DOHH2 (cell line): ENCODE measurements around the gene UMAD1.

Experiments
- H3F3A ChIP-seq: fragments of 200-600 bp; sonication (generic), shearing (Covaris generic); 2 replicates; pipeline ENCODE4 v1.6.0; 2016; ENCODE audit warnings: antibody characterized with exemption, mild to moderate bottlenecking; ENCODE audit not compliant: control insufficient read depth, insufficient read depth
- H3K27ac ChIP-seq: fragments of 200-600 bp; sonication (generic); 2 replicates; pipeline ENCODE4 v1.5.1; 2014; ENCODE audit warnings: low read depth, mild to moderate bottlenecking, low read length, moderate library complexity
- H3K27me3 ChIP-seq: fragments of 200-600 bp; sonication (generic); 2 replicates; pipeline ENCODE4 v1.6.1; 2014; ENCODE audit warnings: mild to moderate bottlenecking, low read length, mixed read lengths; ENCODE audit not compliant: control insufficient read depth
- H3K36me3 ChIP-seq: fragments of 200-600 bp; sonication (generic); 2 replicates; pipeline ENCODE4 v1.6.1; 2014; ENCODE audit warnings: mild to moderate bottlenecking, low read length, moderate library complexity, mixed read lengths; ENCODE audit not compliant: control insufficient read depth
- H3K4me1 ChIP-seq: fragments of 200-600 bp; sonication (generic); 2 replicates; pipeline ENCODE4 v1.6.1; 2014; ENCODE audit warnings: mild to moderate bottlenecking, low read length, mixed read lengths; ENCODE audit not compliant: control insufficient read depth
- H3K4me2 ChIP-seq: fragments of 200-600 bp; sonication (generic); 2 replicates; pipeline ENCODE4 v1.6.0; 2014; ENCODE audit warnings: mild to moderate bottlenecking, low read length, moderate library complexity
- H3K4me3 ChIP-seq: fragments of 200-600 bp; sonication (generic); 2 replicates; pipeline ENCODE4 v1.5.1; 2014; ENCODE audit warnings: mild to moderate bottlenecking, low read length, mixed read lengths
- H3K79me2 ChIP-seq: fragments of 200-600 bp; sonication (generic); 2 replicates; pipeline ENCODE4 v1.6.1; 2014; ENCODE audit warnings: mild to moderate bottlenecking, low read length, mixed read lengths; ENCODE audit not compliant: control insufficient read depth
- H3K9me2 ChIP-seq: fragments of 200-600 bp; sonication (generic); replicated peaks from 2 replicates; pipeline ENCODE4 v1.6.1; 2014; ENCODE audit warnings: mild to moderate bottlenecking, low read length, mixed read lengths; ENCODE audit not compliant: control insufficient read depth
- H3K9me3 ChIP-seq: fragments of 200-600 bp; sonication (generic); 2 replicates; pipeline ENCODE4 v1.6.1; 2014; ENCODE audit warnings: antibody characterized with exemption, low read length, mixed read lengths; ENCODE audit not compliant: control insufficient read depth, insufficient read depth
- H4K20me1 ChIP-seq: fragments of 200-600 bp; sonication (generic); 2 replicates; pipeline ENCODE4 v1.6.0; 2014; ENCODE audit warnings: low read depth, mild to moderate bottlenecking, antibody characterized with exemption, low read length, moderate library complexity; ENCODE audit not compliant: control insufficient read depth, insufficient read depth
- CTCF ChIP-seq: fragments of 200-600 bp; sonication (generic); IDR thresholded peaks from one replicate; pipeline ENCODE4 v1.5.1; 2014; ENCODE audit warnings: antibody characterized with exemption, mild to moderate bottlenecking, low read depth, low read length; ENCODE audit not compliant: poor library complexity, severe bottlenecking
- EZH2phosphoT487 ChIP-seq: fragments of 200-600 bp; sonication (generic); IDR thresholded peaks from 2 replicates; pipeline ENCODE4 v1.6.1; 2017; ENCODE audit warnings: borderline replicate concordance, mild to moderate bottlenecking, antibody characterized with exemption, low read length, moderate library complexity, mixed read lengths

The UMAD1 gene

GRCh38 chr7:7869651-7870050, 229.1 kb downstream of the UMAD1 start:
- no peak for TF ChIP-seq CTCF
- no peak for TF ChIP-seq EZH2phosphoT487
- no peak overlapping the region for H3K27ac ChIP-seq
- H3K4me2 ChIP-seq = no peak overlapping the region
- H3K4me3 ChIP-seq = no peak overlapping the region
- H3K4me1 ChIP-seq = peaks cover 45% of the 10 kb centered on the region
- H3K9me3 ChIP-seq = no peaks in the 10 kb centered on the region
- no peaks in the 10 kb centered on the region for H3K27me3 ChIP-seq
- H3F3A ChIP-seq = peaks cover 6% of the 10 kb centered on the region; the same call in 1 of the 2 replicates
- H3K36me3 ChIP-seq = no peaks in the 10 kb centered on the region
- H4K20me1 ChIP-seq = no peaks in the 10 kb centered on the region
- no peaks in the 10 kb centered on the region for H3K79me2 ChIP-seq
- no peaks in the 10 kb centered on the region for H3K9me2 ChIP-seq

GRCh38 chr7:7870555-7870954, 230.0 kb downstream of the UMAD1 start:
- no peaks in the 10 kb centered on the region for H3K36me3 ChIP-seq
- no peaks in the 10 kb centered on the region for H3K27me3 ChIP-seq
- H3K4me3 ChIP-seq = no peak overlapping the region
- H3K9me3 ChIP-seq = no peaks in the 10 kb centered on the region
- peak overlapping the region; percentile 13 for H3K4me2 ChIP-seq
- peaks cover 6% of the 10 kb centered on the region; the same call in 1 of the 2 replicates for H3F3A ChIP-seq
- no peaks in the 10 kb centered on the region for H3K79me2 ChIP-seq
- H4K20me1 ChIP-seq = no peaks in the 10 kb centered on the region
- no peaks in the 10 kb centered on the region for H3K9me2 ChIP-seq
- peaks cover 45% of the 10 kb centered on the region for H3K4me1 ChIP-seq
- no peak overlapping the region for H3K27ac ChIP-seq
- TF ChIP-seq EZH2phosphoT487 (no peak), CTCF (no peak)

DNA sequence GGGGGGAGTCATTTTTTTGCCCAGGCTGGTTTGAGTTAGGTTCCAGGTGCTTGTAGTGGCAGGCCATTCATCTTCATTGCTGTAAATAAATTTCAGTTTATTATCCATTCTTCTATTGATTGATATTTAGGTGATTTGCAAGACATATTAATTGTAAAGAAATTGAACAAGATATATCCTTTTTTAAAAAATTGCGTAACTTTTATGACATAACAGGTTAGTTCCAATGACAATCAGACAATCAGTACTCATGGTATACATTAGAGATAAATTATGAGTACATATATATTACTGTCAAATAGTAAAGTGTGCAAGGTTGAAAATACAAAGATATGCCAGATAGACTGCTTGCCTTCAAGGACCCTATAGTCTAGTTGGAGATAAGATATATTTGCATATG, 235.9 kb downstream of the UMAD1 start:
- H3F3A ChIP-seq = no peaks in the 10 kb centered on the region
- H3K27ac ChIP-seq = no peak overlapping the region
- TF ChIP-seq EZH2phosphoT487 (no peak), CTCF (no peak)
- H3K27me3 ChIP-seq = no peaks in the 10 kb centered on the region
- H3K9me3 ChIP-seq = no peaks in the 10 kb centered on the region
- no peaks in the 10 kb centered on the region for H4K20me1 ChIP-seq
- no peaks in the 10 kb centered on the region for H3K36me3 ChIP-seq
- H3K79me2 ChIP-seq = no peaks in the 10 kb centered on the region
- no peaks in the 10 kb centered on the region for H3K4me1 ChIP-seq
- no peak overlapping the region for H3K4me2 ChIP-seq
- no peak overlapping the region for H3K4me3 ChIP-seq
- no peaks in the 10 kb centered on the region for H3K9me2 ChIP-seq
